Muscle of leg (tissue), 11 donors: ENCODE results near the gene IL17D. TPM values are rescaled to one million over a fixed set of nuclear protein-coding genes. Genes with fewer than 3 reads are reported as not detected.
"Not testable (repeated sequence)": the region's sequence is repeated elsewhere in the genome, so short reads cannot be mapped to it uniquely, and the experiment has no call there.

Experiments used
- DNase-seq: peaks from one replicate; pipeline ENCODE4 v3.0.0; 2013
- H3K27ac ChIP-seq: one replicate; pipeline ENCODE4 v1.5.1; 2013; ENCODE audit warnings: mild to moderate bottlenecking, low read length, control low read depth
- H3K27me3 ChIP-seq: one replicate; pipeline ENCODE4 v1.6.1; 2013; ENCODE audit warnings: low read length; ENCODE audit not compliant: control insufficient read depth, insufficient read depth
- H3K36me3 ChIP-seq: one replicate; pipeline ENCODE4 v1.6.1; 2013; ENCODE audit warnings: low read length; ENCODE audit not compliant: control insufficient read depth, insufficient read depth
- H3K4me1 ChIP-seq: one replicate; pipeline ENCODE4 v1.6.1; 2013; ENCODE audit warnings: low read length; ENCODE audit not compliant: control insufficient read depth, insufficient read depth
- H3K4me3 ChIP-seq: one replicate; pipeline ENCODE4 v1.5.1; 2013; ENCODE audit warnings: low read length, control low read depth
- H3K9me3 ChIP-seq: replicated peaks from 2 replicates; pipeline ENCODE4 v1.6.1; 2013; ENCODE audit warnings: low read depth, low read length; ENCODE audit not compliant: control insufficient read depth
- WGBS: methylation state at CpG from one replicate; pipeline ENCODE4 v1.1.5; 2013; ENCODE audit warnings: missing lambda C conversion rate; ENCODE audit not compliant: insufficient coverage; 5-methylcytosine and 5-hydroxymethylcytosine counted together
- polyA plus RNA-seq, 8 donors: library from polyadenylated mRNA; unstranded; fragments of 120-200 nt; gene quantifications; one replicate each; pipeline versions ENCODE4 v1.2.1 to v1.2.3, GENCODE V29; 2013; ENCODE audit warnings: inconsistent platforms in 1 of 8, low replicate concordance in 1 of 8; ENCODE audit not compliant: insufficient read length in 8 of 8, insufficient read depth in 1 of 8
- total RNA-seq: library from RNA; stranded (reverse); fragments of 120-200 nt; gene quantifications from one replicate; pipeline ENCODE4 v1.2.4, GENCODE V29; 2013

Gene IL17D
- total and polyA plus RNA-seq, 9 donors, result 17.6 to 55.8 (median 33.3) TPM

GRCh38 chr13:20729633-20730585 is 26.4 kb downstream of the IL17D start:
- DNase-seq, result no peak
- peaks cover 8% of the 10 kb centered on the region for H3K36me3 ChIP-seq
- H3K9me3 ChIP-seq, result no peaks in the 10 kb centered on the region
- H3K4me3 ChIP-seq, result no peak overlapping the region
- H3K27me3 ChIP-seq, result no peaks in the 10 kb centered on the region
- H3K4me1 ChIP-seq, result peaks cover 14% of the 10 kb centered on the region
- no peak overlapping the region for H3K27ac ChIP-seq
- 91% methylated on average over 25 of the region's 33 CpGs for WGBS

- H3K27ac ChIP-seq, result no peak overlapping the region
- H3K27me3 ChIP-seq, result no peaks in the 10 kb centered on the region
- WGBS, result 75% methylated on average over 6 of the region's 6 CpGs
- peaks cover 3% of the 10 kb centered on the region for H3K9me3 ChIP-seq
- no peaks in the 10 kb centered on the region for H3K4me1 ChIP-seq
- no peaks in the 10 kb centered on the region for H3K36me3 ChIP-seq
- DNase-seq, result no peak
- H3K4me3 ChIP-seq, result no peak overlapping the region
Observed at GRCh38 chr13:20738616-20739015, 35.1 kb downstream of the IL17D start.

GRCh38 chr13:20740021-20740420 is 36.5 kb downstream of the IL17D start:
- Histone ChIP-seq H3K27me3 (no peaks in the 10 kb centered on the region), H3K27ac (no peak overlapping the region), H3K4me1 (no peaks in the 10 kb centered on the region), H3K9me3 (peaks cover 5% of the 10 kb centered on the region), H3K36me3 (no peaks in the 10 kb centered on the region), H3K4me3 (no peak overlapping the region)
- WGBS, result 98% methylated on average over 22 of the region's 22 CpGs
- DNase-seq, result no peak

- no CpG with 5 or more reads among the region's 4 CpGs for WGBS
- not testable (repeated sequence) for H3K36me3 ChIP-seq, H3K9me3 ChIP-seq, H3K4me3 ChIP-seq, H3K27me3 ChIP-seq, H3K27ac ChIP-seq, DNase-seq, H3K4me1 ChIP-seq
Observed at GRCh38 chr13:20743830-20744404, 40.4 kb downstream of the IL17D start.

GRCh38 chr13:20749377-20749776 is 45.9 kb downstream of the IL17D start:
- Histone ChIP-seq H3K9me3 (peaks cover 25% of the 10 kb centered on the region), H3K4me1 (no peaks in the 10 kb centered on the region), H3K27ac (no peak overlapping the region), H3K4me3 (no peak overlapping the region), H3K36me3 (no peaks in the 10 kb centered on the region), H3K27me3 (no peaks in the 10 kb centered on the region)
- WGBS, result no CpG with 5 or more reads among the region's 1 CpG
- DNase-seq, result no peak

- no peak for DNase-seq
- Histone ChIP-seq H3K27me3 (no peaks in the 10 kb centered on the region), H3K4me1 (no peaks in the 10 kb centered on the region), H3K4me3 (no peak overlapping the region), H3K9me3 (peaks cover 47% of the 10 kb centered on the region), H3K27ac (no peak overlapping the region), H3K36me3 (peaks cover 18% of the 10 kb centered on the region)
Observed at GRCh38 chr13:20754009-20754408, 50.5 kb downstream of the IL17D start.

GRCh38 chr13:20760872-20761271 is 57.4 kb downstream of the IL17D start:
- no peak overlapping the region for H3K4me3 ChIP-seq
- peaks cover 18% of the 10 kb centered on the region for H3K9me3 ChIP-seq
- no CpG with 5 or more reads among the region's 3 CpGs for WGBS
- peaks cover 10% of the 10 kb centered on the region for H3K36me3 ChIP-seq
- no peaks in the 10 kb centered on the region for H3K4me1 ChIP-seq
- no peak overlapping the region for H3K27ac ChIP-seq
- no peaks in the 10 kb centered on the region for H3K27me3 ChIP-seq
- DNase-seq, result no peak

GRCh38 chr13:20767309-20767943 is 63.9 kb downstream of the IL17D start:
- Histone ChIP-seq H3K4me3 (no peak overlapping the region), H3K27me3 (no peaks in the 10 kb centered on the region), H3K9me3 (peaks cover 31% of the 10 kb centered on the region), H3K4me1 (peaks cover 3% of the 10 kb centered on the region), H3K27ac (no peak overlapping the region), H3K36me3 (peaks cover 11% of the 10 kb centered on the region)
- WGBS, result no CpG with 5 or more reads among the region's 2 CpGs
- DNase-seq, result no peak

- Histone ChIP-seq H3K27me3 (no peaks in the 10 kb centered on the region), H3K9me3 (peaks cover 31% of the 10 kb centered on the region), H3K36me3 (peaks cover 11% of the 10 kb centered on the region), H3K4me3 (no peak overlapping the region), H3K4me1 (peaks cover 9% of the 10 kb centered on the region), H3K27ac (no peak overlapping the region)
- peak; percentile 13 for DNase-seq
- 89% methylated on average over 1 of the region's 2 CpGs for WGBS
Observed at GRCh38 chr13:20769091-20769490, 65.6 kb downstream of the IL17D start.

GRCh38 chr13:20769834-20770233 is 66.3 kb downstream of the IL17D start:
- H3K27ac ChIP-seq, result no peak overlapping the region
- WGBS, result no CpG with 5 or more reads among the region's 1 CpG

More at GRCh38 chr13:20769834-20770233, 66.3 kb downstream of the IL17D start:
- peaks cover 31% of the 10 kb centered on the region for H3K9me3 ChIP-seq
- H3K36me3 ChIP-seq, result peaks cover 11% of the 10 kb centered on the region
- no peak overlapping the region for H3K4me3 ChIP-seq
- H3K27me3 ChIP-seq, result no peaks in the 10 kb centered on the region
- H3K4me1 ChIP-seq, result peaks cover 9% of the 10 kb centered on the region
- no peak for DNase-seq
